HG03039 (cell line): ENCODE measurements around the gene CCDC81.
"Not testable (repeated sequence)": the region's sequence is repeated elsewhere in the genome, so short reads cannot be mapped to it uniquely, and the experiment has no call there.

Experiments used
- ATAC-seq: cut with Tn5 transposase; IDR thresholded peaks from one replicate; pipeline ENCODE4 v1.9.1; 2021; ENCODE audit warnings: mild to moderate bottlenecking, moderate library complexity; ENCODE audit not compliant: unreplicated experiment

Gene CCDC81

GRCh38 chr11:86386283-86386682 is 11.6 kb downstream of the CCDC81 start:
- ATAC-seq = no peak

- no peak for ATAC-seq
These were observed 12.1 kb downstream of the CCDC81 start for GRCh38 chr11:86386746-86387145.

DNA sequence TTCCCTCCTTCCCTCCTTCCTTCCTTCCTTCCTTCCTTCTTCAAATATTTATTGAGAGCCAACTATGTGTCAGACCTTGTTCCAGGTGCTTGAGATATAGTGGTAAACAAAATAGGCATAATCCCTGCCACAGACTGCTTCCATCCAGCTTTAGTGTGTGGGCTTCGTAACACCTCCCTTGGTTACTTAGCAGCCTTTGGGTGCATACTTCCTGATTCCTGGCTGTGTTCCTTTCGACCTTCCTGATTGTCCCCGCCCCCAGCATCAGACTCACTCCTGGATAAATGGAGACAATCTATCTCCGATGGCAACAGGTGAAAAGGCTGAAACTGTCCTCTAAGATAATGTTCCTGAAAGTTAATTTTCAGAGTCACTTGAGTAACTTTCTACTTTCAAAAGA is 13.5 kb downstream of the CCDC81 start:
- ATAC-seq = no peak

DNA sequence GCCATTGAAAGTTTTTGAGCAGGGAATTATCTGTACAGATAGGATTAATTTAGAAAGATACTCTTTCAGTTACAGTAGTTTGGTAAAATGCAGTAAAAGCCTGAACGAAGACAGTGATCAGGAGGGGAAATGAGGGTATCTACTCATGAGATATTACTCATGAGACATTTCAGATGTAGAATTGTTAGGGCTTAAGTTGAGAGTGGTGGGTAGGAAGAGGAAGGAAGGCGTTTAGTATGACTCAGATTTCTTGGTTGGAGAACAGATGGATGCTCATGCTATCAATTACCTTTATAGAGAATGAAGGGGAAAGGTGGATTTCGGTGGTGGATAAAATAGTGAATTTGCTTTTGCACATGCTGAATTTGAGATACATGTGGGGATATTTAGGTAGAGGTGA is 15.8 kb downstream of the CCDC81 start:
- ATAC-seq = no peak

- no peak for ATAC-seq
These were observed 20.4 kb downstream of the CCDC81 start for GRCh38 chr11:86395061-86395551.

DNA sequence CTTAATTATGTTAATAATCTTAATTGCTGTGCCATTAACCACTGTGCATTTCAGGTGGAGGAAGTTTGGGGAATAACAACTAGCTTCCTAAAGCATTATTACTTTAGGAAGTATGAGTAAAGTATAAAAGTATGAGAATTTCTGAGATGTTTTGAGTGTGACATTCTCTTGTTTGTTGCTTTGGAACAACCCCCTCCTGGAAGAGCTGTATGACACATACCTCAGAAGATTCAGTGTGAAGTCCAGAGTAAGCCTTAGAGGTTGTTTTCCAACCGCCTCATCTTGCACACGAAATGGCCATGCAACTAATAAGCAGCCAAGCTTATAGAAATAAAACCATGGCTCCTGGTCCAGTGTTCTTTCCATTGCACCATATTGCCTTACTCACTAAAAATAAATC is 21.7 kb downstream of the CCDC81 start:
- ATAC-seq = no peak

GRCh38 chr11:86397351-86397750 is 22.7 kb downstream of the CCDC81 start:
- ATAC-seq = no peak

DNA sequence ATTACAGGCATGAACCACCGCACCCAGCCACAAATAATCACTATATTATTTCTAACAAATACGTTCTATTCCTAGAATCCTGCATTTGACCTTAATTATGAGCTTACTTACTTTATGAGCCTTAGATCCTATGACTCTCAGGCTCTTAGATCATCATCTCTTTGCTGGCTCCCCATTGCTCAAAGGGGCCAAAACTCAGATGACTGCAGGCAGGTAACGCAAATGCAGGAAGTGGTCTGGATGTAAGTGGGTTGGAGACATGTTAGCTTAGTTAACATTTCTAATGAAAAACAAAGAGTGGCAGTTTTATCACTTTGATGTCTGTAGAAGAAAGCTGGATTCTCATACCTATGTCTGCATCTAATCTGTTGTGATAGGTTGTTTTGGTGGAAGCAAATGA is 23.4 kb downstream of the CCDC81 start:
- ATAC-seq = no peak

DNA sequence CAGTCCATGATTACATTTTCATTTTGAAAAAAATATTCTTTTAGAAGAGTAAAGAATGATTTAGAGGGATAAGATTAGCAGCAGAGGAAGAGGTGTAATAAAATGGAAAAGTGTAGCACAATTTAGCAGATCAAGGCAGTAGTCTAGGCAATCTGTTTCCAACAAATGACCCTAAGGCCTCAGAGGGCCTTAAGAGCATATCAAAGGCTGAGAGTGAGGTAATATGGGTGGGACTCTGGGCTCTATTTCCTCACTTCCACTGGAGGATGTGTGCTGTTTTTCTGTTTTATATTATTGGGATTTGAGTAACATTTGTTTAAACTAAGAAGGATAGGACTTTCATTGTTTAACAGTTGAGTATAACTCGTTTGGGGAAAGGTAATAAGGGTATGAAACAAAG is 28.8 kb downstream of the CCDC81 start:
- no peak for ATAC-seq

- ATAC-seq = no peak
These were observed 34.2 kb downstream of the CCDC81 start for GRCh38 chr11:86408845-86409244.

DNA sequence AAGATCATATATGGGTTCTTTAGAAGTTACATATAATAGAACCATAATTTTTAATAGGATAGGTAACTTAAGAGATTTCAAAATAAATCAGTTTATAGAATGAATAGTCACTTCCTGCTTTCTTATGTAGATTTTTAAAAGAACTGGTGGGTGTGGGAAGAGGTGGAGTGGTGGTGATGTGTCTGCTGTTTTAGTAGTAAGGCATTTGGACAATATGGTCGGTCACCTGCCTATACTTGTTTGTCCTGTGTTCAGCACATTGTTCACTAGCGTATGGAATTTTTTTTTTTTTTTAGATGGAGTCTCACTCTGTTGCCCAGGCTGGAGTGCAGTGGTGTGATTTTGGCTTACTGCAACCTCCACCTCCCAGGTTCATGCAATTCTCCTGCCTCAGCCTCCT is 39.3 kb downstream of the CCDC81 start:
- no peak for ATAC-seq

GRCh38 chr11:86415026-86415425 is 40.3 kb downstream of the CCDC81 start:
- ATAC-seq = no peak

- no peak for ATAC-seq
These were observed 41.8 kb downstream of the CCDC81 start for GRCh38 chr11:86416494-86416893.

DNA sequence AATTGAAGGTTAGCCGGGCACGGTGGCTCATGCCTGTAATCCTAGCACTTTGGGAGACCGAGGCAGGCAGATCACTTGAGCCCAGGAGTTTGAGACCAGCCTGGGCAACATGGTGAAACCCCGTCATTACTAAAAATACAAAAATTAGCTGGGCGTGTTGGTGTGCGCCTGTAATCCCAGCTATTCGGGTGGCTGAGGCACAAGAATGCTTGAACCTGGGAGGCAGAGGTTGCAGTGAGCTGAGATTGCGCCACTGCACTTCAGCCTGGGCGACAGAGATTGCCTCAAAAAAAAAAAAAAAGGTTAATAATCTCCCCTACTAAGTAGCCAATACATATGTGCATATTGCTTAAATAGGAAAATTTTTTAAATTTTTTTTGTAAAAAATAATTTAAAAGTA is 42.3 kb downstream of the CCDC81 start:
- not testable (repeated sequence) for ATAC-seq

GRCh38 chr11:86418106-86418505 is 43.4 kb downstream of the CCDC81 start:
- no peak for ATAC-seq

- ATAC-seq = no peak
These were observed 43.8 kb downstream of the CCDC81 start for GRCh38 chr11:86418513-86418912.

DNA sequence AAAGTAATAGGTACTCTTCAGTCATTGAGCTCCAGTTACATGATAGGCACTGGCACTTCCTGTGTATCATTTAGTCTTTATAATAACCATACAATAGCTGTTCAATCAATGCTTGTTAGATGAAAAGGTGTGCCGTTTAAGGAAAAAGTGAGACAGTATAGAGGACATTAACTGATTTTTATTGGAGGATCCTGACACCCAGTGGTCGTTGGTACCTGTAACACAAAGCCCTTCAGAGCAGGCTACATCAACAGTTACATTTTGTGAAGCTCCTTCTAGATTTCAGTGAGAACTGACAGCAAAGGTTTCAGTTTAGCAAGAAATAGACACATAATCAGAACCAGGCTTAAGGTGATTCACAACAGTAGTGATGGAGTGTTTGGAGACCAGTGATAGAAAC is 44.2 kb downstream of the CCDC81 start:
- ATAC-seq = no peak

DNA sequence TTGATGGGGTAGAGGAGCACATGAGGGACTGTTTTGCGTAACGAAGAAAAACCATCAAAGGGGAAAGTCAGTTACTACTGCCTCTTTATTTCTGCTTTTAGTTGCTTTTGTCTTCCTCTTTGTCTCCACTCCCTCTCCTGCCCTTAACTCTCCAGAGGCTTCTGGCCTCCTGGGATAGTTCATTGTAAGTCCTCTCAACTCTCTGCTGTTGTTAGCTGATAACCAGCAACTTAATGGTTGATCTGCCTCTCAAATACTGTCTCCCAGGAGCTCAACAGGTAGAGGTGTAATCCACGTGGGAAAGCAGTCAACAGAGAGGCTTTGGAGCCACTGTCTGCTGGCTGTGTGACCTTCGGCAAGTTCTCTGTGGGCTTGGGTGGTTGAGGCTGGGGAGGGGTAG is 47.3 kb downstream of the CCDC81 start:
- ATAC-seq = no peak

GRCh38 chr11:86422371-86422770 is 47.7 kb downstream of the CCDC81 start:
- no peak for ATAC-seq

GRCh38 chr11:86423488-86423887 is 48.8 kb downstream of the CCDC81 start:
- ATAC-seq = not testable (repeated sequence)

DNA sequence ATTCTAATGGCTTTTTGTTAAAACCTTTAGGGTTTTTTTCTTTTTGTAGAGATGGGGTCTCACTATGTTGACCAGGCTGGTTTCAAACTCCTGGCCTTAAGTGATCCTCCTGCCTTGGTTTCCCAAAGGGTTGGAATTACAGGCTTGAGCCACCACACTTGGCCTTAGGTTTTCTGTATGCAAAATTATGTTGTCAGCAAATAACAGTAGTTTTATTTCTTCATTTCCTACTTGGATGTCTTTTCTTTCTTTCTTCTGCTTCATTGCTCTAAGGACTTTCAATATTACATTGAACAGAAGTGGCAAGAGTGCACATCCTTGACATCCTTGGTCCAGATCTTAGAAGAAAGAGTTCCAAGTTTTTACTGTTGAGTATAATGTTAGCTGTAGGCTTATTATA is 52.8 kb downstream of the CCDC81 start:
- no peak for ATAC-seq

DNA sequence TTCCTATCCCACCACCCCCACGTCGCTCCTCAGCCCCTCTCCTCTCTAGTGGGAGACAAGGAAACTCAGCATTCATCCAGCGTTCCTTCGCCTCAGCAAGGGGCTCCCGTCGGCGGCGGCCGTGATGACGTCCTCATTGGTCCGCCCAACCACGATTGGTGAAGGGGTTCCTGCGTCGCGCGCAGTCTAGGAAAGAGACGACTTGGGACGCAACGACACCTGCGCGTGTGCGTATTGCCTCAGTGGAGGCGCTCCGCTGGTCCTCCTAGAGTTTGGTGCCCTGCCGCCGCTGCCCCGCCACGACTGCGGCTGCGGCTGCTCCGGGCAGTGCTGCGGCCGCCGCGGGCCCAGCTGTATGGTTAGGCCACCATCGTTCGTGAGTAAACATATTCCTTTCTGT is 56.6 kb downstream of the CCDC81 start:
- no peak for ATAC-seq

DNA sequence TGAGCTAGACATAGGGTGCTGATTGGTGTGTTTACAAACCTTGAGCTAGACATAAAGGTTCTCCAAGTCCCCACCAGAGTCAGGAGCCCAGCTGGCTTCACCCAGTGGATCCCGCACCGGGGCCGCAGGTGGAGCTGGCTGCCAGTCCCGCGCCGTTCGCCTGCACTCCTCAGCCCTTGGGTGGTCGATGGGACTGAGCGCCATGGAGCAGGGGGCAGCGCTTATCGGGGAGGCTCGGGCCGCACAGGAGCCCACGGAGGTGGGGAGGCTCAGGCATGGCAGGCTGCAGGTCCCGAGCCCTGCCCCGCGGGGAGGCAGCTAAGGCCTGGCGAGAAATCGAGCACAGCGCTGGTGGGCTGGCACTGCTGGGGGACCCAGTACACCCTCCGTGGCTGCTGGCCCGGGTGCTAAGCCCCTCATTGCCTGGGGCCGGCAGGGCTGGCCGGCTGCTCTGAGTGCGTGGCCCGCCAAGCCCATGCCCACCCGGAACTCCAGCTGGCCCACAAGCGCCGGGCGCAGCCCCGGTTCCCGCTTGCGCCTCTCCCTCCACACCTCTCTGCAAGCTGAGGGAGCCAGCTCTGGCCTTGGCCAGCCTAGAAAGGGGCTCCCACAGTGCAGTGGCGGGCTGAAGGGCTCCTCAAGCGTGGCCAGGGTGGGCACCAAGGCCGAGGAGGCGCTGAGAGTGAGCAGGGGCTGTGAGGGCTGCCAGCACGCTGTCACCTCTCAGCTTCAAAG is 58.8 kb downstream of the CCDC81 start:
- not testable (repeated sequence) for ATAC-seq
